DOHH2 (cell line): Measurements from ENCODE around the gene FLII.

ENCODE experiments used
- H3F3A ChIP-seq: fragments of 200-600 bp; sonication (generic), shearing (Covaris generic); 2 replicates; pipeline ENCODE4 v1.6.0; 2016; ENCODE audit warnings: antibody characterized with exemption, mild to moderate bottlenecking; ENCODE audit not compliant: control insufficient read depth, insufficient read depth
- H3K27ac ChIP-seq: fragments of 200-600 bp; sonication (generic); 2 replicates; pipeline ENCODE4 v1.5.1; 2014; ENCODE audit warnings: low read depth, mild to moderate bottlenecking, low read length, moderate library complexity
- H3K27me3 ChIP-seq: fragments of 200-600 bp; sonication (generic); 2 replicates; pipeline ENCODE4 v1.6.1; 2014; ENCODE audit warnings: mild to moderate bottlenecking, low read length, mixed read lengths; ENCODE audit not compliant: control insufficient read depth
- H3K36me3 ChIP-seq: fragments of 200-600 bp; sonication (generic); 2 replicates; pipeline ENCODE4 v1.6.1; 2014; ENCODE audit warnings: mild to moderate bottlenecking, low read length, moderate library complexity, mixed read lengths; ENCODE audit not compliant: control insufficient read depth
- H3K4me1 ChIP-seq: fragments of 200-600 bp; sonication (generic); 2 replicates; pipeline ENCODE4 v1.6.1; 2014; ENCODE audit warnings: mild to moderate bottlenecking, low read length, mixed read lengths; ENCODE audit not compliant: control insufficient read depth
- H3K4me2 ChIP-seq: fragments of 200-600 bp; sonication (generic); 2 replicates; pipeline ENCODE4 v1.6.0; 2014; ENCODE audit warnings: mild to moderate bottlenecking, low read length, moderate library complexity
- H3K4me3 ChIP-seq: fragments of 200-600 bp; sonication (generic); 2 replicates; pipeline ENCODE4 v1.5.1; 2014; ENCODE audit warnings: mild to moderate bottlenecking, low read length, mixed read lengths
- H3K79me2 ChIP-seq: fragments of 200-600 bp; sonication (generic); 2 replicates; pipeline ENCODE4 v1.6.1; 2014; ENCODE audit warnings: mild to moderate bottlenecking, low read length, mixed read lengths; ENCODE audit not compliant: control insufficient read depth
- H3K9me2 ChIP-seq: fragments of 200-600 bp; sonication (generic); replicated peaks from 2 replicates; pipeline ENCODE4 v1.6.1; 2014; ENCODE audit warnings: mild to moderate bottlenecking, low read length, mixed read lengths; ENCODE audit not compliant: control insufficient read depth
- H3K9me3 ChIP-seq: fragments of 200-600 bp; sonication (generic); 2 replicates; pipeline ENCODE4 v1.6.1; 2014; ENCODE audit warnings: antibody characterized with exemption, low read length, mixed read lengths; ENCODE audit not compliant: control insufficient read depth, insufficient read depth
- H4K20me1 ChIP-seq: fragments of 200-600 bp; sonication (generic); 2 replicates; pipeline ENCODE4 v1.6.0; 2014; ENCODE audit warnings: low read depth, mild to moderate bottlenecking, antibody characterized with exemption, low read length, moderate library complexity; ENCODE audit not compliant: control insufficient read depth, insufficient read depth
- EZH2phosphoT487 ChIP-seq: fragments of 200-600 bp; sonication (generic); IDR thresholded peaks from 2 replicates; pipeline ENCODE4 v1.6.1; 2017; ENCODE audit warnings: borderline replicate concordance, mild to moderate bottlenecking, antibody characterized with exemption, low read length, moderate library complexity, mixed read lengths
- TF ChIP-seq, protein P1 (sequence below): fragments of 200-600 bp; sonication (generic); IDR thresholded peaks from one replicate; pipeline ENCODE4 v1.5.1; 2014; ENCODE audit warnings: antibody characterized with exemption, mild to moderate bottlenecking, low read depth, low read length; ENCODE audit not compliant: poor library complexity, severe bottlenecking

FLII gene

DNA sequence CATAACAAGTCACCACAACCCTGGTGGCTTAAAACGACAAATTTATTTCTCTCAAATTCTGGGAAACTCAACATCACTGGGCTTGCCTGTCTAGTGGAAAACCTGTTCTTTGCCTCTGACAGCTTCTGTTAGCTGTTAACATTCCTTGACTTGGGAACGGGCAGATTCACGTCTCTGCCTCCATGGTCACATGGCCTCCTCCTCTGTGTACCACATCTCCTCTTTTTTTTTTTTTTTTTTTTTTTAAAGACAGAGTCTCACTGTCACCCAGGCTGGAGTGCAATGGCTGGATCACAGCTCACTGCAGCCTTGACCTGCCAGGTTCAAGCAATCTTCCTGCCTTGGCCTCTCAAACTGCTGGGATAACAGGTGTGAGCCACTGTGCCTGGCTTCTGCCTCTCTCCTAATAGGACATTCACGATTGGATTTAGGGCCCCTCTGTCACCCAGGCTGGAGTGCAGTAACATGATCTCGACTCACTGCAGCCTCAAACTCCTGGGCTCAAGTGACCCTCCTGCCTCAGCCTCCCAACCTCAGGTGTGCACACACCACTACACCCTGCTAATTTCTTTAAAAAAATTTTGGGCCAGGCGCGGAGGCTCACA, 44.8 kb downstream of the FLII start:
- no peak overlapping the region for H3K4me3 ChIP-seq
- no peak overlapping the region for H3K4me2 ChIP-seq
- no peaks in the 10 kb centered on the region for H3K4me1 ChIP-seq
- H3K9me3 ChIP-seq, result no peaks in the 10 kb centered on the region
- H3K27ac ChIP-seq, result no peak overlapping the region
- no peaks in the 10 kb centered on the region for H3K9me2 ChIP-seq
- TF ChIP-seq, protein P1, sequence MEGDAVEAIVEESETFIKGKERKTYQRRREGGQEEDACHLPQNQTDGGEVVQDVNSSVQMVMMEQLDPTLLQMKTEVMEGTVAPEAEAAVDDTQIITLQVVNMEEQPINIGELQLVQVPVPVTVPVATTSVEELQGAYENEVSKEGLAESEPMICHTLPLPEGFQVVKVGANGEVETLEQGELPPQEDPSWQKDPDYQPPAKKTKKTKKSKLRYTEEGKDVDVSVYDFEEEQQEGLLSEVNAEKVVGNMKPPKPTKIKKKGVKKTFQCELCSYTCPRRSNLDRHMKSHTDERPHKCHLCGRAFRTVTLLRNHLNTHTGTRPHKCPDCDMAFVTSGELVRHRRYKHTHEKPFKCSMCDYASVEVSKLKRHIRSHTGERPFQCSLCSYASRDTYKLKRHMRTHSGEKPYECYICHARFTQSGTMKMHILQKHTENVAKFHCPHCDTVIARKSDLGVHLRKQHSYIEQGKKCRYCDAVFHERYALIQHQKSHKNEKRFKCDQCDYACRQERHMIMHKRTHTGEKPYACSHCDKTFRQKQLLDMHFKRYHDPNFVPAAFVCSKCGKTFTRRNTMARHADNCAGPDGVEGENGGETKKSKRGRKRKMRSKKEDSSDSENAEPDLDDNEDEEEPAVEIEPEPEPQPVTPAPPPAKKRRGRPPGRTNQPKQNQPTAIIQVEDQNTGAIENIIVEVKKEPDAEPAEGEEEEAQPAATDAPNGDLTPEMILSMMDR, result no peak
- no peak for TF ChIP-seq EZH2phosphoT487
- no peaks in the 10 kb centered on the region for H3K27me3 ChIP-seq
- no peaks in the 10 kb centered on the region for H4K20me1 ChIP-seq
- no peaks in the 10 kb centered on the region for H3K79me2 ChIP-seq
- peaks cover 3% of the 10 kb centered on the region; the same call in 1 of the 2 replicates for H3F3A ChIP-seq
- peaks cover 18% of the 10 kb centered on the region for H3K36me3 ChIP-seq

DNA sequence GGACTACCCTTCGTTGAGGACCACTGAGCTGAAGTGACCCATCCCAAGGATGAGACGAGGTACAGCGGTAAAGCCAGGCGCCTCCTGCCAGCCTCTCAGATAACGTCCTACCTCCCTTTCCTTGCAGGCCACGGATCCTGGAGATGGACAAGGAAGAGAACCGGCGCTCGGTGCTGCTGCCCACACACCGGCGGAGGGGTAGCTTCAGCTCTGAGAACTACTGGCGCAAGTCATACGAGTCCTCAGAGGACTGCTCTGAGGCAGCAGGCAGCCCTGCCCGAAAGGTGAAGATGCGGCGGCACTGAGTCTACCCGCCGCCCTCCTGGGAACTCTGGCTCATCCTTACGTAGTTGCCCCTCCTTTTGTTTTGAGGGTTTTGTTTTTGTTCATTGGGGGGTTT, 50.4 kb downstream of the FLII start:
- H3K36me3 ChIP-seq, result peaks cover 63% of the 10 kb centered on the region

DNA sequence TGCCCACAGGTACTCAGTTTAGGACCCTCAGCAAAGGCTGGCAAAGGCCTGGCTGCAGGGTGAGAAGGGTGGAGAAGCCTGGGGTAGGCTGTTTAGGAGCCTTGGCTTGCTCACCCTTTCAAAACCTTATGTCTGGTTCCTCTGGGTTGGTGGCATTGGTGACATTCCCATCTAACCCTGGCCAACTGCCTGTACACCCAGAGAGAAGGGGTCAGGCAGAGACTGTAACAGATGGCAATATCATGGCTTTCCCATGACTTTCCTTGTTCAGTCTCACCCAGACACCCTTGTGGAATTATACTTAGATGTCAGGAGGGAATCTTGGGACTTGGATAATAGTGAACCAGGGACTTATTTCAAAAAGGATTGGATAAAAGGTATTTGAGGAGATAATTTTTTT, 51.6 kb downstream of the FLII start:
- Histone ChIP-seq H3F3A (no peaks in the 10 kb centered on the region), H3K9me3 (no peaks in the 10 kb centered on the region), H4K20me1 (peaks cover 9% of the 10 kb centered on the region; the same call in 1 of the 2 replicates), H3K79me2 (peaks cover 26% of the 10 kb centered on the region), H3K36me3 (peaks cover 67% of the 10 kb centered on the region), H3K4me3 (no peak overlapping the region), H3K27me3 (no peaks in the 10 kb centered on the region), H3K4me2 (no peak overlapping the region), H3K4me1 (no peaks in the 10 kb centered on the region), H3K9me2 (no peaks in the 10 kb centered on the region), H3K27ac (no peak overlapping the region)
- TF ChIP-seq, protein P1, result no peak
- no peak for TF ChIP-seq EZH2phosphoT487

More for the DNA sequence above, 50.4 kb downstream of the FLII start:
- no peak overlapping the region for H3K4me2 ChIP-seq
- H4K20me1 ChIP-seq, result peaks cover 9% of the 10 kb centered on the region; the same call in 1 of the 2 replicates
- H3K4me3 ChIP-seq, result no peak overlapping the region
- no peaks in the 10 kb centered on the region for H3F3A ChIP-seq
- H3K27me3 ChIP-seq, result no peaks in the 10 kb centered on the region
- H3K9me2 ChIP-seq, result no peaks in the 10 kb centered on the region
- H3K27ac ChIP-seq, result no peak overlapping the region
- H3K9me3 ChIP-seq, result no peaks in the 10 kb centered on the region
- H3K79me2 ChIP-seq, result peaks cover 19% of the 10 kb centered on the region
- no peak for TF ChIP-seq EZH2phosphoT487
- TF ChIP-seq, protein P1, result no peak
- no peaks in the 10 kb centered on the region for H3K4me1 ChIP-seq
